H1 (cell line): ENCODE data around the gene SLC35B4. TPM values are rescaled to one million over a fixed set of nuclear protein-coding genes. Genes with fewer than 3 reads are reported as not detected.

Source experiments
- ASH2L ChIP-seq: fragments of 200-600, 300-600 bp; sonication (generic); IDR thresholded peaks from one replicate; pipeline ENCODE4 v1.7.1; 2017; ENCODE audit warnings: low read length
- EGR1 ChIP-seq: IDR thresholded peaks from 2 replicates; pipeline ENCODE4 v1.6.1; 2011; ENCODE audit warnings: low read depth, low read length, borderline replicate concordance
- PHF8 ChIP-seq: fragments of 200-600 bp; sonication (generic); conservative IDR thresholded peaks from 2 replicates; pipeline ENCODE4 v1.7.1; 2012; ENCODE audit warnings: low read depth, mild to moderate bottlenecking, inconsistent platforms, low read length, moderate library complexity
- SP4 ChIP-seq: IDR thresholded peaks from 2 replicates; pipeline ENCODE4 v1.6.1; 2012; ENCODE audit warnings: low read length, inconsistent platforms
- polyA plus RNA-seq, 7 experiments: library from polyadenylated mRNA; depleted of rRNA in 3 of 7; stranded (reverse) in 5 of 7; unstranded in 2 of 7; fragments of >200 nt in 5 of 7; fragments of 200-250 nt in 2 of 7; gene quantifications; 1 replicate in 5 of 7; 2 replicates in 1 of 7; 4 replicates in 1 of 7; pipeline versions ENCODE4 v1.2.1 to v1.2.3, GENCODE V29; 2011 to 2013; ENCODE audit warnings: missing spikeins in 2 of 7, mixed read lengths in 2 of 7
- total RNA-seq: library from RNA; stranded (reverse); fragmentation: NEBNext Ultra II Directional; extraction: Animal tissue kit (Norgen Biotek cat#: 25700); gene quantifications from 2 replicates; pipeline ENCODE4 v1.2.1, GENCODE V29; 2021
- TF ChIP-seq, protein P1 (sequence below): IDR thresholded peaks from 2 replicates; pipeline ENCODE4 v1.6.1; 2012; ENCODE audit warnings: inconsistent platforms

Gene SLC35B4
- total and polyA plus RNA-seq, 2 of the 8 experiments (the other 6 are each of a cell fraction or from before 2014, with no cell fraction given) = 28.9 to 34.6 TPM

DNA sequence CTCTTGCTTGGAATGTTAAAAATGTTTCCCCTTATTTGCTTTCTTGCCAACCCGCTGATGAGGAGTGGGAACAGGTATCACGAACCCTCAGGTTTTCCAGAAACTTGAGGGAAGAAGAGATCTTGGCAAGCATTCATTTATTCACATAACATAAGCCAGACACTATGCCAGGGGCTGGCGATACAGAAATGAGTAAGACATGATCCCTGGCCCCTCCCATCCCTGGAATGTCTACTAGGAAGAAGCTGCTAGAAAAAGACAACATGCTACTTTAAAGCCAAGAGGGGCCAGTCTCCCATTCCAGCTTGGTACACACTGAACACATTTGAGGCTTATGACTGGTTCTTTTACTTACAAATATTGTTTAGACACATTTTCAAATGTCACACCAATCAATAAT lies 26.4 kb downstream of the SLC35B4 start (continued):
- no peak for TF ChIP-seq EGR1
- no peak for TF ChIP-seq ASH2L
- TF ChIP-seq PHF8 = no peak
- TF ChIP-seq, protein P1, sequence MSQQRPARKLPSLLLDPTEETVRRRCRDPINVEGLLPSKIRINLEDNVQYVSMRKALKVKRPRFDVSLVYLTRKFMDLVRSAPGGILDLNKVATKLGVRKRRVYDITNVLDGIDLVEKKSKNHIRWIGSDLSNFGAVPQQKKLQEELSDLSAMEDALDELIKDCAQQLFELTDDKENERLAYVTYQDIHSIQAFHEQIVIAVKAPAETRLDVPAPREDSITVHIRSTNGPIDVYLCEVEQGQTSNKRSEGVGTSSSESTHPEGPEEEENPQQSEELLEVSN = no peak
- no peak for TF ChIP-seq SP4
